Measurements from ENCODE around the gene GPAM. TPM values are rescaled to one million over a fixed set of nuclear protein-coding genes. Genes with fewer than 3 reads are reported as not detected.

Gene GPAM
- polyA plus RNA-seq, 1 donor, result 19.4 TPM

DNA sequence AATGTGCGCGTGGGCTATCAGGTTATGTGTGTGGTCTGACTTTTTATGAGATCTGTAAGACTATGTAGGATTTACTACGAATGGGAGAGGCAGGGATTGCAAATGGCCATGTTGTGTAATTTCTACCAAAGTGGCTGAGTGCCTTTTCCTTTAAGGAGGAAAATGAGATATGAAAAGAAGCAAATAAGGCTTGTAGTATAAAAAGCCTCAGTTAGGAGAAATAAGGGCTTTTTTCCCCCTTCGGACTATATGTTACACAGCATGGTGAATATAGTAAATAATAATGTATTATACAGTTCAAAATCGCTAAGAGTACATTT, 447 bp upstream of the GPAM start:
- DNase-seq, result no peak

DNA sequence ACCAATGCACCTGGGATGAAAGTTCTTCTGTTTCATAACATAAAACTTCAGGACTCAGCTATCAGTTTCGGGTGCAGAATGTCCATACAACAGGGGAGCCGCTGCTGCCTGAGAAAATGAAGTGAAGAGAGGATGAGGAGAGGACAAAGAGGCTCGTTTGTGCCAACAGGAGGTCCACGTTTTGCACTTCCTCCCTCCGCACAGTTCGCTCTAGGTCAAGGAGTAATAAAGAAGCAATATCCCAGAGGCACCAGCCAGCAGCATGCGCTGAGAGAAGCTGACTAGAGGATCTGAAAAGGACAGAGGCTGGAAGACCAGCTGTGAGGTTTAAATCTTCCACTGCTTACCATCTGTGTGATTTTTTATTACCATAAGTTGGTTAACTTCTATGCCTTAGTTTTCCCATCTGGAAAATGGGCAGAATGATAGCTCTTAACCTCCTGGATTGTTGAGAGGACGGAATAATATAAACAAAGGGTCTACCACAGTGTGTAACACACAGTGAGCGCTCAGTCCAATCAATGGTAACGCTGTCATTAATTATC, 709 bp downstream of the GPAM start:
- peak; percentile 7 for DNase-seq

DNA sequence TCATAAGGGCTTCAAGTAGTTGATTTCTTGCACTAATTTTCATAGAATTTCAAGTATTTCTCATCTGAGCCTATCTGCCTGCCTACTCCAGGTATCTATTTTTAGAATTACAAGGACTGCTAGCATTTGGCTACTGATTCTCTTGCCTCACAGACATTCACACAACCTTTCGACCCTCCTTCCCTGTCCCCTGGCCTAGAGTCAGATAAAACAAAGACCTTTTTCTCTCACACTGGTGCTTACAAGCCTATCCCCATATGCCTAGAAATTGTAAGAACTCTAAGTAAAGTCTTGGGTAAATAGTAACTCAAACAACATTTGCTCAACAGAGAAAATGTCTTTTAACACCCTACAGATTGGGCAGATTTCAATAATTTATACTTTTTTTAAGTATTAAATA, 6.3 kb downstream of the GPAM start:
- no peak for DNase-seq

DNA sequence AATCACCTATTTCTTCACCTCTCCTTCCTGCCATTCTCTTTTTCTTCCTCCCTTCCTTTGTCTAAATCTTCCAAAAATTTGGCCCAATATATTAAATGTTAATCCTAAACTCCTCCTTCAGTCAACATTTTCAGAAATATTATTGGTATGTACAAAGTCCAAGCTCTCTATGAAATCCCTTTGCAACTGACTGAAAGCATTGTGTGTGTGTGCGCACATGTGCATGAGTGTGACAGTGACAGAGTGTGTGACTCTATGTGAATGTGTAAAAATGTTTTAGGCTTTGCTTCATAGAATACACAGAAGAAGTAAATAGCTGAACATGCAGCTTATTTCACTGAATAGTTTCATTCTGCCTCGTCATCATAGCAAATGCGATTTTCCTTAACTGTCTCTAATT, 7.0 kb downstream of the GPAM start:
- DNase-seq, result no peak

DNA sequence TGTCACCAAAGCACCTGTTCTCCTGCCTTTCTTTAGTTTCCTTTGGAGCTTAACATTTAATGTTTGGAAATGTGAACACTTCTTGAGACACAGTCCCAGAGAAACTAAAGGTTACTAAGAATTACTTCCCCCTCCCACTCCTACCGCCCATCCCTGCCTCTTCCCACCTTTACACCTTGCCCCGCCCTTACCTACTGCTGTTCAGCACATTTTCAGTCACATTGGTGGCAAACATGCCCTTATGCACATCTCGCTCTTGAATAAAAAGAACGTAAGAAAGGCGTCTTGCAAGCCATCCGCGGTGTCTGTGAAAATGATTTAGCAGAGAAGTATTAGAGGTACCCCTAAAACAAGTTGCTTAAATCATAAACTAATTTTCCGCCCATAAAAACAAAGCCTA, 8.2 kb downstream of the GPAM start:
- no peak for DNase-seq

DNA sequence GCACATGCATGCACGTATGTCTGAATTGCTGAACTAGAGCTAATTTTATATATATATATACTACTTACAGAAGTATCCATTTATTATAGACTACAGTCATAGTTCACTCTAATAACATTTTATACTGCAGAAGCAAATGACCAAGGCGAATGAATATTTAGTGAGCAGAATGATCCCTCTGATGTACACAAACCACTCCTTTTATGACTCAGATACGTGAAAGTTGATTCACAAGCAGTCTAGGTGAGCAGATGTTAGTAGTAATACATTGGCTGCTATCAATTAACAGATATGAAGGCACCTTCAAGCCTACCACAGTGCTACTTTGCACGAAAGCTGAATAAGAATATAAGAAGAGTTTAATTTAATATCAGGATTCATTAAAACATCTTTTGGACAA, 10.4 kb downstream of the GPAM start:
- no peak for DNase-seq

DNA sequence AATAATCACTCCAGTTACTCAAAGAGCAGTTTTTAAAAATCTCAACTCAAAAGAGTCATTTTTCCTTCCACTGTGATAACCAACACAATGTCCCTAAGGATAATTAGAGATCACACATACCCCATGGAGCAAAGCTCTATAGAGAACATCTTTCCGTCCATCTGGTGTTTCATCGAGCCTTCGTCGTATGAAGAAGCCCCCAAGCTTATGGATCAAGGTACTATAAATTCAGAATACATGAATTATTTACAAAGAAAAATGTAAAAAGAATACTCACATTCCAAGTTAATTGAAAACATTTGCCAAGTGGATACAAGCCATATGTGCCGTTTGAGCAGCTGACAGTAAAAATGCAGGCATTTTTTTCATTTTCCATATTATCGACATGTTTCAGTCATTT, 14.8 kb downstream of the GPAM start:
- no peak for DNase-seq

DNA sequence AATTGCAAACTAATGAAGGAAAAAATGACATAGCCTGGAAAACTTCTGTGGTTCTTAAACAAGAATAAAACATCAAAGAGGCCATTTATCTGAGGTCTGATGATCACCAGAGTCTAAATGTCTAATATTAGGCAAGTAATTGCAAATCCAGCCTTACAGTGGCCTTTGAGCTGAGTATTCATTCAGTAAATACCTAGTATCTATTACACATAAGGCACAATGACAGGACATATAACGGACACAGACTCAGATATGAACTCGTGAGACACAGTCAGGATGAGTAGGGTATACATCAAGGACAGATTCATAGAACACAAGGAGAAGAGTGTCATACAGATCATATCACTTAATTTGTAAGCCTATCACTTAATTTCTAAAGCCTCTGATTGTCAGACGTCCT, 16.8 kb downstream of the GPAM start:
- DNase-seq, result no peak

DNA sequence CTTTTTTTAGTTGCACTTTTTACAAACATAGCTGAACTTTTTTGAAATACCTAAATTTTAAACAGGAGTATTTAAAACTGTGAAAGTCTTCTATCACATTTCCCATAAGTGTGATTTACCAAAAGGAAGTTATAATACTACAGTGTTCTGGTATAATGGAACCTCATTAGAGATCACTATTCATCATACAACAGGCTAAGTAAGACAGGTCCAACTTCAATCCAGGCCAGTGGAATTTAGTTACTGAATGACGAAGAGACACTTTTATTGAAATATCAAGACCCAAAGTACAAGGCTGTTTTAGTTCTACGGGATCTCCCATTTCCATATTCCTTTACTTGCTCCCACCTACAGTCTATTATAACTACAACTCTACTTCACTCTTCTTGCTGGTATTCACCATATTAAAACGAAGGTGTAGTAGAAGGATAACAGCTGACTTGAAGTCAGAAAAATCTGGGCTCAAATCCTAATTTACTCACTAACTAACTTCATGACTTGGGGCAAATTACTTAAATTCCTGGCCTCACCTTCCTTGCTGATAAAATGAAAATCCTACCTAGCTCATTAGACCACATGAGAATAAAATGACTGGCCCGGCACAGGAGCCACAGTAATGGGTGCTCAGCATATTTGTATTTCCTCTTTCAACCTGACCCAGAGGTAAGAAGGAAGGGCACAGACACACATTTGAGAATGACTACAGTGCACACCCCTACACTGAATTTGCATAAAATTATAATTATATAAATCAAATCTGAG, 21.6 kb downstream of the GPAM start:
- no peak for DNase-seq

DNA sequence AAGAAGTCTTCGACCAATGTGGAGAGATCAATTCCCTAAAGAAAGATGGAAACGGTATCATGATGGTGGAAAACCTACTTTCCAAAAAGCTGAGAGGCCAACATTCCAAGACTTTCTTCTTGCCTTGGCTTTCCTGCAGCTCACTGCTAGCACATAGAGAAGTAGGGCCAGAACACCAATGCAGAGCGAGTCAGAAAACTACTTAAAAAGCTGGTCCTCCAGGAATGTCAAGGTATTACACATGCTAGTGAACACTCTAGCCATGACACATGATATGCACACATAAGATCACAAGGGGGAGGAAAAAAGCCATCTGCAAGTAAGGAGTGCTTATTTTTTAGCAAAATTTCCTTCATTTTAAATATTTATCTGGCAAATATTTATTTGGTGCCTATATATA, 22.7 kb downstream of the GPAM start:
- no peak for DNase-seq

DNA sequence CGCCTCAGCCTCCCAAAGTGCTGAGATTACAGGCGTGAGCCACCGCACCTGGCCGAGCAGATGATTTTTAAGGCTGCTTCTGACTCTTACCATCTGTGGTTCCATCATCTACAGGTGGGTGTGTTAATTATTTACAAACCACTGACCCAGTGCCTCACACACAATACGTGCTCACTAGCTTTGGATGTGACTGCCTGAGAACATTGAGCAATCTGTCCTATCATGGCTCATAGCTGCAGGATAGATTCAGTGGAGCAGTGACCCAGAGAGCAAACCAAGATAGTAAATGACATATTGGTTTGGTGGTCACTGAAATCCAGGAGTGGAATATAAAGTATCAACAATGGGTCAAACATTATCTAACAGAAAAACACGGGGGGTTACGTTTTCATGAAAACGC, 24.1 kb downstream of the GPAM start:
- DNase-seq, result no peak

DNA sequence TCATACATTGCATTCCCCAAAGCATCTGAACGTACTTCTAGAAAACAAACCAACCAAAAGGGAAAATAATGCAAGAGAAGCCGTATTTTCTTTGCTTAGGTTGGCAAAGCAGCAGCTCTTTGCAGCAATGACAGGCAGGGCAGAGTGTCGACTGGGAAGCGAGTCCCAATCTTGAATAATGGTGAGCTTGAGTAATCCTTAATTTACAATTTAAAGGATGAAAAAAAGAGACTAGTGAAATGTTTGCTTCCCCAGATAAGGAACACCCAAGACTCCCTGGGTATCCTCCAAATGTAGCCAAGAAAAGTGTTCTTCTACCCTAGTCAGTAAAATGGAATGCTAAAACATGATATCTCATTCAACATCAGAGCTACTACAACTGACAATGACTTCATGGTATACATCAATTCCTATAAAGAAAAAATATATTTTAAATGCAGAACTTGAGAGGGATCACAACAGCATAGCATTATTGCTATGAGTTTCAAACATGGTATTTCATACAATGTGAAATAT, 32.0 kb downstream of the GPAM start:
- no peak for DNase-seq

DNA sequence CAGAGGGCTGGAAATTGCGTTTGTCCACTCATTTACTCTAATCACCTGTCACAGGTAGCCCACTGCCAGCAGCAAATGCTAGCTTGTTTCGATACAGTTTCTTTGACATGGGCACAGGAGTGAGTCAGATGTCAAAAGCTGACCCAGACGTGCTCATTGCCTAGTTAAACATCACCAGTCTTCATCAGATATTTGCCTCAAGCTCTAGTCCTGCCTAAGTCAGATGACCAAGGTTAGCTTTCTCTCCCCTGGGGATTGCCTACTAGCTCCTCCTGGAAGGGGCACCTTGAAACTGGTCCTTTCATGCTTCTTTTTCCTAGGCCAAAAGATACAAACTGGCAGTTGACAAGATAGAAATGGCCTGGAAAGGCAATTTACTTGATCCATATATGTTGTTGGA, 35.2 kb downstream of the GPAM start:
- DNase-seq, result no peak

DNA sequence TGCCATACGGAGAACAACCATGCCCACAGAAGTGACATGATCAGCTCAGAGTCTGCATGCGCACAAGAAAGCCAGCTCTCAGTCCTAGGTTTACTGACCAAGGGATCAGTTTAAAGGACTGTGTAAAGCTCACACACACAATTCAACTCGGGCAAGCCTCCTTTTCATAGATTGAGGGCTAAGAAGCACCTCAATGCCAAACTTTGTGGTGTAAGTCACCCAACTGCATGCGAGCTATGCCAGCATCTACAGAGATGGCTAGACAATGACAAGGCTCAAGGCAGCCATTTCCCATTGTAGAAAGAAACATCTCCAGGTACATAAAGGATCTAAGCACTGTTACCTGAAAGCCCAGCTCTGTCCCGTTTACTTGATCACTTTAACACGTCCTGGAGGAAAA, 36.8 kb downstream of the GPAM start:
- no peak for DNase-seq

DNA sequence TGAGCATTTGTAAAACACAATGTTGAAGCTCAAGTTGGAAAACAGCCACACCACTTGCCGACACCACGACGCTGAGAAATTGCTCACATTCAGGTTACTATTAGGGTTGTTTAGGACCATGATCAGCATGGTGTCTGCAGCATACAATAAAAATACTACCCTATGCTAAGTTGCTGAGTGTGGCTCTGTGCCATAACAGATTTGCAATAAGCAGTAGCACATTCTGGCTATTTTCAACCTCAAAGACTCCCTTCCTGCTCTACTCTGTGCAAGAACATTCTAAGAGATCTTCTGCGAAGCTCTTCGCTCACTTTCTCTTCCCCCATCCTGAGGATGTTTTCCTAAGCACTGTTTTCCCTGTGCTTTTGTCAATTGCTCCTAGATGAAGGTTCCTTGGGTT, 38.3 kb downstream of the GPAM start:
- no peak for DNase-seq

DNA sequence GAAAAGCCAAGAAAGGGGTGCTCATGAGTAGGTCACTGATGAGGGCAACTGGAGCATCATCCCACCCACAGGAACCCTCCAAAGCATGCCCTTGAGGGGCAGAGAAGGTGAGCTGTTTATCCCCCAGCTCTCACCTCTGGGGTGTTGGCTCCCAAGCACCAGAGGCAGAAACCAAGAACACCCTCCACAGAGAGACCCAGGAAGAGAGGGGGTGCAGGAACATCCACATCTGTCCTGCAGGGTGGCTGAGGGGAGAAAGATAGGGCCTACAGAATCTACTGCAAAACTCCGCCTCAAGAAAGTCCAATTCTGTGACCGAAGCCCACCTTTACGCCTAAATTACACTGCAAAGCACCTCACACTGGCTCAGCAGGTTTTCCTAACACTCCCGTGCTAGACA, 40.1 kb downstream of the GPAM start:
- no peak for DNase-seq

DNA sequence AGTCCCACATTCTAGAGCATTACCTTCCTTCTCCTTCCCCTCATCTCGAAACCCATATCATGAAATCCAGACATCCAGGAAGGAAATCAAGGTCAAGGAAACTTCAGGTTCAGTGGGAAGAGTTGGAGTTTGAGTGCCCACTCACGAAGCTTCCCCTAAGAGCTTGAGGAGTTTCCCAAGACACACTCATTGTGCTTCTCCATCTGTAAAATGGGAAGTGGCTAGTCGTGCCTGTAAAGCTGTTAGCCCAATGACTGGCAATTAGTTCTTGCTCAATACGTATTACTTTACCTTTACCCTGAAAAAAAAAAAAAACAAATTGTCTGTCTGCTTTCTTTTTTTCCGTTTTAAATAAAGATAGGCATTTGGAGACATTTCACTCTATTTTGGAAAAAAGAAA, 42.3 kb downstream of the GPAM start:
- no peak for DNase-seq

DNA sequence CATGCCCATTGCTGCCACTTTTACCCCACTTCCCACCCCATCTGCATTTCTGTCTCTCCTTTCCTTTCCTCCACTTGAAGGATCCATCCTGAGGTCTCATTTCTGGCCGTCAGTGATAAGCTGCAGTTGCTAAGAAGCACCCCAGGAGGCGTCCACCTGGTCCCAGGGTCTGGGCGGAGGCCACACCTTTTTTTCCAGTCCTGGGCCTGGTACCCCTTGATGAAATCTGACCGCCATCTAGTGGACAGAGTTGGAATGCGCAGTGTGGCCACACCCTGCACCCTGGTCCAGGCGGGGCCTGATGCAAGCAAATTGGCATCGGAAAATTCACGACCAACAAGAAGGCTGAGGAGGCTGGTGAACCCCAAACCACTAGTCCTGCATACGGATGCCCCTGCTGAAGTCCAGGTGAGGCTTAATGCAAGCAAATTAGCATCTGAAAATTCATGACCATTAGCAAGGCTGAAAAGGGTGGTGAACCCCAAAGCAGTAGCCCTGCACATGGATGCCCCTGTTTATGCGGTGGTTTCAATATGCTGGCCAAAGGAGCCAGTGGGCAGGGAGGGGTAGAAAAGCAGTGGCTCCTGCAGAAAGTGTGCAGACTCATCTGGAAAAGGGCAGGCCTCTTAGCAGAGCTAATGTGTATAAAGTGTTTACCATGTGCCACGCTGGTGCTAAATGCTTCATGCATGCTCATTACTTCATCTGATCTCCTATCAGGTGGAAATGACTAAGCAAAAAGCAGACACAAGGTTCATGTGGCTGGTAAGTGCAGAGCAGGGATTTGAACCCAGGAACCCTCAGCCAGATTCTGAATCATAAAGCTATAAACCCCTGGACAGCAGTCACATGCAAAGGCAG, 43.2 kb downstream of the GPAM start:
- DNase-seq, result peak; percentile 67

DNA sequence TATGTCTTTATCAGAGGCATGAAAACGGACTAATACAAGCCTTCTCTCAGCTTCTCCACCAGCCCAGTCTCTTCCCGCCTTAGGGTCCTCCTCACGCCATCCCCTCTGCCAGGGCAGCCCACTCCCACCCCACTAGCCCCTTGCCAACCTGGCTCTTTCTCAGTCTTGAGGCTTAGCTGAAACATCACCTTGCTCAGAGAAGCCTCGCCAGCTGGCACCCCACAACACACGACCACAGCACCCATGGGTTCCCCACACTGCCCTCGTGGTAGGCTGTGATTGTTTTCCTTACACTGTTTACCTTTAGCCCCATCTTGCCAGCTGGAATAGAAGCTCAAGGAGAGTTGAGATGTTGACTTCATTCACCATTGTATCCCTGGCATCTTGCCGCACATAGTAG, 44.4 kb downstream of the GPAM start:
- no peak for DNase-seq

DNA sequence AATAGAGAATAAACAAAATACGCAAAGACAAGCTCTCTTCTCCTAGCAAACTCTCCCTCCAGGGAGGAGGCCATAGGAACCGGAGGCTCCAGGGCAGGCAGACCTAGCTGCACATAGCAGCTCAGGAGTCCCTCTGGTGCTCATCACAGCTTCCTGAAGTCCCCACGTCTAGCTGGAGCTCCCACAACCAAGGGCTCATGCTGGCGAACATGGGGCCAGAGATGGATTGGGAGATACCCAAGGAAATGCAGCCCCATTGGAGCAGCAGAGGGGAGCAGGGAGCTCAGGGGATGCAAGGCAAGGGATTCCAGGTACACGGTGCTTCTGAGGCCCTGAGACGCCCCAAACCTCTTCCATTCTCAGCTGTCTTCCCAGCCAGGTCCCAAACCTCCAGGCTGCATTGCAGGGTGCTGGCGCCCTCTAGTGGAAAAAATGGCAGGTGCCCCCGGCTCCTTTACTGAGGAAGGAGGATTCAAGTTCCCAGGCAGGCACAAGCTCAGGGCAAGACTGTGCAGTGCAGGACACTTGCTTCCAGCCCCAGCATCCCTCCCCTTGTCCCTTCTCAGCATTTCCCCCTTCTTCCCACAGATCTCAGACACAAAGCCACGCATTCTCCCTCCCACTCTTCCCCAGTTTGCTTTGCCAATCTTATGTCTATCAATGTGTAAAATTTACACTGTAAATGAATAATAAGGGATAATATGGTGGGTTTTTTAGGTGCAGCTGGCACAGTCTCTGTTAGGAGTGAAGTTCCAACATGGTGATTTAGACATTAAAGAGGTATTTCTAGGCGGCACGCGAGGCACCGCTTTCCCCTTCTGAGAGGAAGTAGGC, 46.2 kb downstream of the GPAM start:
- peak; percentile 61 for DNase-seq

DNA sequence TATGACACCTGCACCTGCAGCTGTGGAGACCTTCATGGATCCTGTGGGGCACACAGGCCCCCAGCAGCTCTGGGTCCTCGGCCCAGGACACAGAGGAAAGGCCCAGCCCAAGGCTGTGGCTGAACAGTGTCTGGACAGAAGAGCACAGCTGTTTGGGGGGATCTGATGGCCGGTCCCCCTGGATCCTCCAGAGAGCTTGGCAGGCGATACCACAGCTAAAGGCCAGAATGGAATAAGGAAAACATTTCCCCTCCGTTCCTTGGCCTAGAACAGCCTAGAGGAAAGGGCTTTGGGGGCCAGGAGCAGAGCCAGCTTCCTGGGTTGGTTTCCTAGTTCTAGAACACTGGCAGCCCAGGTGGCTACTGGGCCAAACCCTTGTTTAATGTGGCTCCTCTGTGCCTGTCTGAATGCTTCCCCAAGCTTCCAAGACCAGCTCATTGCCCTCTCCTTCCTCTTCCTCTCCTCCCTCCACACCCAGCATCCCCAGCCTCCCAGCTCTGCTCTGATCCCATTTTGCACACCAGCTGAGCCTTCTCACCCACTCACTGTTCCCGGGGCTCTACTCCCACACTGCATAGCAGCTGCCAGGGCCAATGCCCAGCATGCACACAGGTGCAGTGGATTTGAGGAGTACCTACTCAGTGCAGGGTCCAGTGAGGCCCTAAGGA, 46.9 kb downstream of the GPAM start:
- no peak for DNase-seq

DNA sequence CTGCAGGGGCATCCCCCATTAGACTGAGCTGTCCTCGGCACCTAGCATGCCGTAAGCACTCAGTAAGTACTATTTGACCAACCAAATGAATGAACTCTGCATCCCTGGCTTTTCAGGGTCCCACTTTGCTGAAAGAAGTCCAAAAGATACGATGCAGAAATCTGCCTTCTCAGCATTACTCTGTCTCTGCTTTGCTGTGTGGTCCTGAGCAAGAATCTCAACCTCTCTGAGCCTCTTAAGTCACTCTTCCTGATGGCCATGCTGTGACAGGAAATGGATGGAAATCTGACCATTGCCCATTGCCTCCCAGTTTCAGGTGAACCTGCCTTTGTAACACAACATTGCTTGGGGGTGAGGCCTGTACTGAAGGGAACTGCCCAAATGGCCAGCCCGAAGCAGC, 48.0 kb downstream of the GPAM start:
- DNase-seq, result no peak

Data from left kidney (tissue), 2 donors.